ENCODE measurements around the gene ALKBH5.

DNA sequence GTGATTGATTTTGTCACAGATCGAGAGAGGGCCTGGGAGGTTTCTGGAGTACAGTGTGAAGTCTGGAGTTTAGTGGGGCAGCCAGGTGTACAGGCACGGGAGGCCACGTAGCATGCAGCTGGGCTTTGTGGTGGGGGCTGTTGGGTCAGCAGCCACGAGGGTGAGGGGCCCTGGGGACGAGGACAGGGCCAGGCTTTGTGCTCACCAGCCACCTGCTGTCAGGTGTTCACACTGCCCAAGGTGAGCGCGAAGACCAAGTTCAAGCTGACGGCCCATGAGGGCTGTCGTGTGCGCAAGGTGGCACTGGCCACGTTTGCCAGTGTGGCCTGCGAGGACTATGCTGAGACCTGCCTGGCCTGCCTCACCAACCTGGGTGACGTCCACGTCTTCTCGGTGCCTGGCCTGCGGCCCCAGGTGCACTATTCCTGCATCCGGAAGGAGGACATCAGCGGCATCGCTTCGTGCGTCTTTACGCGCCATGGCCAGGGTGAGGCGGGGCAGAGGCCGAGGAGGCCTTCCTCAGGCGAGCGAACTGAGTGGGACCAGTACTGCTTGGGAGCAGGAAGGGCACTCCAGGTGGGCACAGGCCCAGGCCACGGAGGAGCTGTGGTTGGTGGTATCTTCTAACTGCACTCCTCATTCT is 57.7 kb downstream of the ALKBH5 start:
- TF ChIP-seq, protein P1, sequence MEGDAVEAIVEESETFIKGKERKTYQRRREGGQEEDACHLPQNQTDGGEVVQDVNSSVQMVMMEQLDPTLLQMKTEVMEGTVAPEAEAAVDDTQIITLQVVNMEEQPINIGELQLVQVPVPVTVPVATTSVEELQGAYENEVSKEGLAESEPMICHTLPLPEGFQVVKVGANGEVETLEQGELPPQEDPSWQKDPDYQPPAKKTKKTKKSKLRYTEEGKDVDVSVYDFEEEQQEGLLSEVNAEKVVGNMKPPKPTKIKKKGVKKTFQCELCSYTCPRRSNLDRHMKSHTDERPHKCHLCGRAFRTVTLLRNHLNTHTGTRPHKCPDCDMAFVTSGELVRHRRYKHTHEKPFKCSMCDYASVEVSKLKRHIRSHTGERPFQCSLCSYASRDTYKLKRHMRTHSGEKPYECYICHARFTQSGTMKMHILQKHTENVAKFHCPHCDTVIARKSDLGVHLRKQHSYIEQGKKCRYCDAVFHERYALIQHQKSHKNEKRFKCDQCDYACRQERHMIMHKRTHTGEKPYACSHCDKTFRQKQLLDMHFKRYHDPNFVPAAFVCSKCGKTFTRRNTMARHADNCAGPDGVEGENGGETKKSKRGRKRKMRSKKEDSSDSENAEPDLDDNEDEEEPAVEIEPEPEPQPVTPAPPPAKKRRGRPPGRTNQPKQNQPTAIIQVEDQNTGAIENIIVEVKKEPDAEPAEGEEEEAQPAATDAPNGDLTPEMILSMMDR (IDR thresholded peaks at IDR 0.05 in 4 of 5, conservative IDR thresholded peaks at IDR 0.05 in 1 of 5) = no peak
- TF ChIP-seq POLR2A (IDR thresholded peaks at IDR 0.05) = no peak
